GM12872 (cell line): ENCODE results near the gene BASP1.

ENCODE experiments used
- TF ChIP-seq, protein P1 (sequence below): IDR thresholded peaks from 3 replicates; pipeline ENCODE4 v1.5.1; 2011; ENCODE audit warnings: low read depth, mild to moderate bottlenecking, low read length, moderate library complexity; ENCODE audit not compliant: insufficient read depth

The BASP1 gene

DNA sequence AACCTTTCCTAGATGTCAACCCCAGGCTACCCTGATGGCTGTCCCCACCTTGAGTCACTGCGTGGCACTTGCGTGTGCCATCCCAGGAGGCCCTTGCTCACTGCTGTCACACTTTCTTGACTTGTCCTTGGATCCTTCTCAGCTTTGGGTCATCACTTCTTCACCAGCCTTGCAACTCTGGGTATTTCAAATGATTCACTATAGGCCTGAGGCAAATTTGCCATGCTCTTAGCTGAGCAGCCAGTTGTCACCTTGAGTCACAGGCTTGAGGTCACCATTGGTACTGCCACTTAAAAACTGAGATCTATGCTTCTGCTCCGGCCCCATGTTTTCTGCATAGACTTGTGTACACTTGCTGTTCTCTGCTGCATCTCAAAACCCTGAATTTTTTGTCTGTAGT lies 84.7 kb downstream of the BASP1 start:
- TF ChIP-seq, protein P1, sequence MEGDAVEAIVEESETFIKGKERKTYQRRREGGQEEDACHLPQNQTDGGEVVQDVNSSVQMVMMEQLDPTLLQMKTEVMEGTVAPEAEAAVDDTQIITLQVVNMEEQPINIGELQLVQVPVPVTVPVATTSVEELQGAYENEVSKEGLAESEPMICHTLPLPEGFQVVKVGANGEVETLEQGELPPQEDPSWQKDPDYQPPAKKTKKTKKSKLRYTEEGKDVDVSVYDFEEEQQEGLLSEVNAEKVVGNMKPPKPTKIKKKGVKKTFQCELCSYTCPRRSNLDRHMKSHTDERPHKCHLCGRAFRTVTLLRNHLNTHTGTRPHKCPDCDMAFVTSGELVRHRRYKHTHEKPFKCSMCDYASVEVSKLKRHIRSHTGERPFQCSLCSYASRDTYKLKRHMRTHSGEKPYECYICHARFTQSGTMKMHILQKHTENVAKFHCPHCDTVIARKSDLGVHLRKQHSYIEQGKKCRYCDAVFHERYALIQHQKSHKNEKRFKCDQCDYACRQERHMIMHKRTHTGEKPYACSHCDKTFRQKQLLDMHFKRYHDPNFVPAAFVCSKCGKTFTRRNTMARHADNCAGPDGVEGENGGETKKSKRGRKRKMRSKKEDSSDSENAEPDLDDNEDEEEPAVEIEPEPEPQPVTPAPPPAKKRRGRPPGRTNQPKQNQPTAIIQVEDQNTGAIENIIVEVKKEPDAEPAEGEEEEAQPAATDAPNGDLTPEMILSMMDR = no peak

DNA sequence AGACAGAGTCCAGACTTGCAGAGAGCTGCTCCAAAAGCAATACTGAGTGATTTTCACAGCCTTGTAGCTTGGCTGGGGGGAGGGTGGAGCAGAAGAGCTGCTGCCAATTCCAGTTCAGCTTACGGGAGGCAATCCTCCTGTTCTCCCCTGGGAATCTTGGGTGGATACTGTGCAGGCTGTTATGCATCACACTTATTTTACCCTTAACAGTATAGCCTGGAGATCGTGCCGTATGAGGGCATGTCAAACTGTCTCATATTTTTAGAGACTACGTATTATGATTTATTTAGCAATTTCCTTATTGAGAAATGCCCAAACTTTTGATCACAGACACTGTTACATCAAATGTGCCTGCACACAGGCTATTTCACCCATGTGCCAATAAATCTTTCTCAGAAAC lies 85.2 kb downstream of the BASP1 start:
- TF ChIP-seq, protein P1 = no peak

- TF ChIP-seq, protein P1 = no peak
These were observed 86.9 kb downstream of the BASP1 start for GRCh38 chr5:17304282-17304681.

DNA sequence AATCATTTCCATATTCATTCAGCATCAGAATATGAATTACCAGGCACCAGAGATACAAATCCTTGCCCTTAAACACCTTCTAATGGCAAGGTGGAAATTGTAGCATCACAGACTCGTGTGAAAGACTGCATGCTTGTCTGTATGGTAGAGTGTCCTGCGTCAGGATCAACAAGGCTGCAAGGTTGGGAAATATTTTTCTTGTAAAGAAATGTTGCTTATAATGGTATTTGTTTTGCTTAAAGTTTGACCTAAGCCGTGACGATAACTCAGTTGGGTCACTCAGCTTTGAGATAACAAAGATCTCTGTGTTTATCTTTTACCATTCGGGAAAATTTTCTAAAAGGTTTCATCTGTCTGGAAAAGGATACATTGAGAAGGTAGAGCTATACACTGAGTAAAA lies 87.6 kb downstream of the BASP1 start:
- TF ChIP-seq, protein P1 = no peak

DNA sequence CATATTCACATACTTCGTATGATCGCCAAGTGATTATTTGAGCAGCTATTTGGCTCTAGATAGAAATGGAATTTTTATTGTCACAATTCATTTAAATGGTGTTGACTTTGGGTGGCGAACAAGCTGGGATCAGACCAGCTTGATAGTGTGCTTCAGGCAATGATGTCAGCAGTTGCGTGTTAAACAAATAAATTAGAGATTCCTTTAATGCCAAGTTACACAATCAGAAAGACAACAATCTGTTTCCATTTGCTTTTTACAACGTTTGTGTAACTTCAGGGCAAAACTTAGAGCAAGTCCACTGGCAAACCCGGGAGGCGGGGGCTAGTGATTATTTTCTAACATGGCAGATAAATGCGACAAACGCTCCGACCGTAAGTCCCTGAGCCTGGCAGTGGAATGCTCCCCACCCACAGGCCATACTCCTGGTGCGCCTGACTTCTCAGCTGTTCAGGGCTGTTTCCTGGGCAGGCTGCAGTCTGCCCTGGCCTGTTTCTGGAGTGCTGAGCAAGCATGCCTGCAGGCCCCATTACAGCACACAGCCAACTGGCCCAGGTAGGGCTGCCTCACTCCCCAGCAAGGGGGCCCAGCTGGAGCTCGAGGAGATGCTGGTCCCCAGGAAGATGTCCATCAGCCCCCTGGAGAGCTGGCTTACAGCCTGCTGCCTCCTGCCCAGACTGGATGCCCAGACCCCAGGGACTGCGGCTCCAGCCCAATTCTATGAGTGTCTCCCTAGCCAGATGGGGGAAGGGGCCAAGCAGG lies 88.7 kb downstream of the BASP1 start:
- TF ChIP-seq, protein P1 = no peak

- TF ChIP-seq, protein P1 = no peak
These were observed 89.3 kb downstream of the BASP1 start for GRCh38 chr5:17306726-17307091.

DNA sequence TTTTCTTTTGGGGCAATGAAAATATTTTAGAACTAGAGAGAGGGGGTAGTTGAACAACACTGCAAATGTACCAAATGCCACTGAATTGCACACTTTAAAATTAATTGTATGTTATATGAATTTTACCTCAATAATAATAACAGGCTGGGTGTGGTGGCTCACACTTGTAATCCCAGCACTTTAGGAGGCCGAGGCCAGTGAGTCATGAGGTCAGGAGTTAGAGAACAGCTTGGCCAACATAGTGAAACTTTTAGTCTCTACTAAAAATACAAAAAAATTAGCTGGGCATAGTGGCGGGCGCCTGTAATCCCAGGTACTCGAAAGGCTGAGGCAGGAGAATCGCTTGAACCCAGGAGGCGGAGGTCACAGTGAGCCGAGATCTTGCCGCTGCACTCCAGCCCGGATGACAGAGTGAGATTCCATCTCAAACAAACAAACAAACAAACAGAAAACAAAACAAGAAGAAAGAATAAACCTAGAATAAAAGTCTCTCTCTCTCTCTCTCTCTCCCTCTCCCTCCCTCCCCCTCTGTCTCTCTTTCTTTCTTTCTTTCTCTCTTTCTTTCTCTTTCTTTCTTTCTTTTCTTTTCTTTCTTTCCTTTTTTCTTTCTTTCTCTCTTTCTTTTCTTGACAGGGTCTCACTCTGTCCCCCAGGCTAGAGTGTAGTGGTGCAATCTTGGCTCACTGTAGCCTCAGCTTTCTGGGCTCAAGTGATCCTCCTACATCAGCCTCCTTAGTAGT lies 91.1 kb downstream of the BASP1 start:
- TF ChIP-seq, protein P1 = no peak
